GM10248 (cell line): Measurements from ENCODE around the gene MVP.
A peak's percentile ranks its signal among the peaks of the same experiment; 100 is the strongest.

Experiments
- CTCF ChIA-PET: fragments of 300-600 bp; sonication (Branson Sonifier 250); formaldehyde crosslinking; extraction: SDS; loops from one replicate; lab custom pipeline; 2021; ENCODE audit warnings: antibody characterized with exemption; lab: Yijun Ruan, JAX
- POLR2A ChIA-PET: fragments of 350-650 bp; sonication (Branson Sonifier 250); formaldehyde crosslinking; extraction: SDS; loops from one replicate; lab custom pipeline; 2020; ENCODE audit warnings: antibody characterized with exemption; lab: Yijun Ruan, JAX
- DNase-seq: peaks from one replicate; pipeline ENCODE4 v3.0.0; 2012; ENCODE audit errors: extremely low spot score
- TF ChIP-seq, protein P1 (sequence below): IDR thresholded peaks from 2 replicates; pipeline ENCODE4 v1.5.1; 2012; ENCODE audit warnings: mild to moderate bottlenecking, low read depth; ENCODE audit errors: extremely low read depth, missing control alignments, control extremely low read depth

The MVP gene

DNA sequence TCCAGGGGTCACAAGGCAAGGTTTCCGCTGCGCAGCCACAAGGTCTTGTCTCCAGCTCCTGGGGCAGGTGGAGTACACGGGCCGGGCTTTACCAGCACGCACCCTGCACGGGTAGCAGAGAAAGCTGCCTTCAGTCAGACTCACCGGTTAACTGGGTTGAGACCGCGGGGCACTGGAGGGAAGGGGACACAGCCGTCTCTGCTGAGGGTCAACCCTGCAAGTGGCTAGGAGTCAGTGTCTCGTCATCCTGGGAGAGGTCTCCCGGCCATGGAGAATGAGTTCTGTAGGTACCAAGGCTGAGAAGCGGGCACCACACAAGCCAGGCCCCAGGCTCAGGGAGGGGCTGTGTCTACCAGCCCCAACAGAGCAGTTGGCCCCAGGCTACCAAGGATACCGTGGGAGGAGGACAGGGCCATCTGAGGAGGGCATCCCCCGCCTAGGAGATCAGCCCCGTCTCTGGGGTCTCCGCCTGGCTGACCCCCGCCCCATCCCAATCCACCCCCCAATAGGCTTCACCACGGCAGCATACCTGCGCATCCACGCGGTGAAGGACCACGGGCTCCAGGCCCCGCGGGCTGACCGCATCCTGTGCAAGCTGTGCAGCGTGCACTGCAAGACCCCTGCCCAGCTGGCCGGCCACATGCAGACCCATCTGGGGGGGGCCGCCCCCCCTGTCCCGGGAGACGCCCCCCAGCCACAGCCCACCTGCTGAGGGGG lies 11.1 kb upstream of the MVP start:
- POLR2A ChIA-PET, result interaction anchor here (2.0 kb wide), 1 partner anchor 12 kb away, joined by 5 read pairs; no protein-coding TSS in a partner anchor

DNA sequence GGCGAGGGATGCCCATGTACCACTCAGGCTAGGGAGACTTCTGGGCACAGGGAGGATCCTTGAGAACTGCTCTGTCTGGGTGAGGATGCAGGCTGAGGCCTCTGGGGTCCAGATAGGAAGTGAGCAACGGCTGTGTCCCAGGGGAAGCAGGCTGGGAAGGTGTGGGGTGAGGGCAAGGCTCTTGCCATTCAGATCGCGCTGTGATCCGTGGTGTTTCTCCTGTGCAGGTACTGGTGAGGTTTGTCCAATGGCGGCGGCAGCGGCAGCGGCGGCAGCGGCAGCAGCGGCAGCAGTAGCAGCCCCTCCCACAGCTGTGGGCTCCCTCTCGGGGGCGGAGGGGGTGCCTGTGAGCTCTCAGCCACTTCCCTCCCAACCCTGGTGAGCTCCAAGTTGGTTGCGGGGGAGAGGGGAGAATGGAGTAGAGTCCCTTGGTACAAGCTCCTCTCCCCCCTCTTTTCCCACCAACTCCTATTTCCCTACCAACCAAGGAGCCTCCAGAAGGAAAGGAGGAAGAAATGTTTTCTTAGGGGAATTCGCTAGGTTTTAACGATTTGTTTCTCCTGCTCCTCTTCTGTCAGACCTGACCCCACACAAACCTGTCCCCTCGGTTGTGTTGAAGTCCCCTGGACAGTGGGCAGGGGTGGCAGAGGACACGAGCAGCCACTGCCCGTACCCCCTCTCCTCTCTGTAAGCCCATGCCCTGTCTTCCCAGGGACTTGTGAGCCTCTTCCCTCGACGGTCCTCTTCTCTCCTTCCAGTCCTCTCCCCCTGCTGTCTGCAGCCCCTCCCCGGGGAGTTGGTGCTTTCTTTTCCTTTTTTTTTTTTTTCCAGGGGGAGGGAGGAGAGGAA lies 10.2 kb upstream of the MVP start:
- POLR2A ChIA-PET, result interaction anchor here (0.9 to 2.0 kb wide), 2 partner anchors 11 to 16 kb away, joined by 5 to 9 read pairs; no protein-coding TSS in a partner anchor
- DNase-seq, result no peak
- CTCF ChIA-PET, result interaction anchor here (2.7 kb wide), 1 partner anchor 119 kb away, joined by 8 read pairs; no protein-coding TSS in a partner anchor
- TF ChIP-seq, protein P1, sequence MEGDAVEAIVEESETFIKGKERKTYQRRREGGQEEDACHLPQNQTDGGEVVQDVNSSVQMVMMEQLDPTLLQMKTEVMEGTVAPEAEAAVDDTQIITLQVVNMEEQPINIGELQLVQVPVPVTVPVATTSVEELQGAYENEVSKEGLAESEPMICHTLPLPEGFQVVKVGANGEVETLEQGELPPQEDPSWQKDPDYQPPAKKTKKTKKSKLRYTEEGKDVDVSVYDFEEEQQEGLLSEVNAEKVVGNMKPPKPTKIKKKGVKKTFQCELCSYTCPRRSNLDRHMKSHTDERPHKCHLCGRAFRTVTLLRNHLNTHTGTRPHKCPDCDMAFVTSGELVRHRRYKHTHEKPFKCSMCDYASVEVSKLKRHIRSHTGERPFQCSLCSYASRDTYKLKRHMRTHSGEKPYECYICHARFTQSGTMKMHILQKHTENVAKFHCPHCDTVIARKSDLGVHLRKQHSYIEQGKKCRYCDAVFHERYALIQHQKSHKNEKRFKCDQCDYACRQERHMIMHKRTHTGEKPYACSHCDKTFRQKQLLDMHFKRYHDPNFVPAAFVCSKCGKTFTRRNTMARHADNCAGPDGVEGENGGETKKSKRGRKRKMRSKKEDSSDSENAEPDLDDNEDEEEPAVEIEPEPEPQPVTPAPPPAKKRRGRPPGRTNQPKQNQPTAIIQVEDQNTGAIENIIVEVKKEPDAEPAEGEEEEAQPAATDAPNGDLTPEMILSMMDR, result no peak

More for the DNA sequence above, 11.1 kb upstream of the MVP start:
- no peak for DNase-seq
- CTCF ChIA-PET, result interaction anchor here (1.7 to 3.6 kb wide), 5 partner anchors 8 to 118 kb away, joined by 5 to 39 read pairs (median 8); partner anchors contain the start of genes MVP and PAGR1
- TF ChIP-seq, protein P1, result no peak

DNA sequence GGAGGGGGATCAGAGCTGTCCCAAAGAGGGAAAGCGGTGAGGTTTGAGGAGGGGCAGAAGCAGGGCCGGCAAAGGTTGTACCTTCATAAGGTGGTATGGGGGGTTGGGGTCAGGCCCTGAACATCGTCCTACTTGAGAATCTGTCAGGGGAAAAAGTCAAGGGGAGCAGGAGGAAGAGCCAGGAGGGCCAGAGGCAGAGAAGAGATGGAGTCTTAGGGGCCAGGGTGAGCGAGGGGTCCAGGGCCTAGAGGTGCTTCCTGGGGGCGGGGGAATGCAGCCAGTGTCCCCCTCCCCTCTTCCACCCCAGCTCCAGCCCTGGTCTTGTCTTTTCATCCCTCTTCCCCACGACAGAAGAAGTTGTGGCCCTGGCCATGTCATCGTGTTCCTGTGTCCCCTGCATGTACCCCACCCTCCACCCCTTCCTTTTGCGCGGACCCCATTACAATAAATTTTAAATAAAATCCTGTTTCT lies 9.5 kb upstream of the MVP start:
- no peak for DNase-seq
- ChIA-PET POLR2A (interaction anchor here (0.9 to 2.0 kb wide), 2 partner anchors 10 to 16 kb away, joined by 5 to 9 read pairs; no protein-coding TSS in a partner anchor), CTCF (no interaction called here)
- TF ChIP-seq, protein P1, result no peak

DNA sequence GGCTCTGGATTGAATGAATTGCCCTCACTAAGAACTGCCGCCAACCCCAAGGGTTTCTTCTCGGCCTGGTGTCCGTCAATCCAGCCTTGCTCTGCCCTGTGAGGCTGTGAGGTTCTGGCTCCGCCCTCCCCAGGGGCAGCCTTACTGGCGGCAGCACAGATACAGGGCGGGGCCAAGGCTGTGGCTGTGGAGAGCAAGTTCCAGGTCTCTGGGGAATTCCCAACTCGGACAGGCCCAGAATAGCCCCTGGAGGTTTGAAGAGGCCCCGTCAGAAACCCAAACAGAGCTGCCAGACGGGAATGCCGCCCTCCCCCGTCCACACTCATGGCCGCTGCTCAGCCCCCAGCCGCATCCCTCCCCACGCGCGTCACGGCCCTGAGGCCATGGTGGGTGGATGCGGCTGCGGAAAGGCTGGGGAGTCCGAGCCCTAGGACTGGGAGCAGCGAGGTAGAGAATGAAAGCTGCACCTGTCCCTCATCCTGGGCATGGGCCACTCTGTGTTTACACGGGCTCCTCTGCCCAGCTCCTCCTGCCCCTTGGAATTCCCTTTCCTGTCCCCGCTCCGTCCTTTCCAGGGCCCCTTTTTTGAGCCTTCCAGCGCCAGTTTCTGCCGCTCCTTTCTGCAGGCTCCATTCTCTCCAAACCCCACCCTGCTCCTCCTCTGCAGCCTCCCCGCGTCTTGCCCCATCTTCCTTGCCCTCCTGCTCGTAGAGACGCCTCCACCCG lies 8.9 kb upstream of the MVP start:
- TF ChIP-seq, protein P1, result no peak
- peak; percentile 89 for DNase-seq
- ChIA-PET CTCF (interaction anchor here (1.0 kb wide), 1 partner anchor 21 kb away, joined by 3 read pairs; no protein-coding TSS in a partner anchor), POLR2A (interaction anchor here (0.6 to 2.0 kb wide), 2 partner anchors 10 to 43 kb away, joined by 5 read pairs; no protein-coding TSS in a partner anchor)

DNA sequence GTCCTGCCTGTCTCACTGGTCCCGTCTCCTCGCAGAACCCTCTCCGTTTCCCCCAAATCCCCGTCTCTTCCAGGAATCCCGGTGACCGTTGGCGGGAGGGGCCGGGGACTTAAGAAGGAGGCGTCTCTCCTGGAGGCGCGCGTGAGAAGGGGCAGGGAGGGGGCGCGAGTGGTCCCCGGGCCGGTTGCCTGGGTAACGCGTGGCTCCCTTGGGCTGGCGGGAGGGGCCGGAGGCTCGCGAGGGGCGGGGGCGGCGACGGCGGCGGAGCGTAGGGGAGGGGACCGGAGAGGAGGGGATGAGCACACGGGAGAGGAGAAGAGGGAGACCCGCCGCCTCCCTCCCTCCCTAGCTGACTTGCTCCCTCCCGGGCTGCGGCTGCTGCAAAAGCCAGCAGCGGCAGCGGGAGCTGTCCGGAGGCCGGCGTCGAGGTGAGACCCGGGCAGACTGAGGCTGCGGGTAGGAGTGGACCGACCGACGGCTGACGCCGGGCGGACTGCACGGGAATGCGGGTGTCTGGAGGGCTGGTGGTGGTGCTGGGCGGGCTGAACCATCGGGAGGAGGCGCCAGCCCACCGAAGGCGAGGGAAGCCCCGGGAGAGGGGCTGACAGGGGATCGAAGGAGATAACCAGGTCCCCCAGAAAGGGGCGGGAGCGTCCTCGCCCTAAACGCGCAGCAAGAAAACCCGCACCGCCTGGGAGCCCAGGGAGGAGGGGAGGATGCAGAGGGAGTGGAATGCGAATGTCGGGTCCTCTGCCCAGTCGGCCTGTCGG lies 8.2 kb upstream of the MVP start, which contains the start of gene PRRT2:
PRRT2 (plus strand) TSS at position 298 of the 770 bp plus-strand sequence. CDS start 862 bp downstream, outside the sequence.
- TF ChIP-seq, protein P1, result no peak
- DNase-seq, result peak; percentile 51
- ChIA-PET POLR2A (no interaction called here), CTCF (interaction anchor here (1.0 to 1.5 kb wide), 2 partner anchors 22 to 36 kb away, joined by 3 to 4 read pairs; no protein-coding TSS in a partner anchor)
